GM12873 (cell line): ENCODE results near the gene KCNT1.

ENCODE experiments used
- TF ChIP-seq, protein P1 (sequence below): IDR thresholded peaks from 2 replicates; pipeline ENCODE4 v1.5.1; 2012; ENCODE audit warnings: low read depth, mild to moderate bottlenecking, moderate library complexity, low read length, control low read depth; ENCODE audit not compliant: insufficient read depth; ENCODE audit errors: missing control alignments

The KCNT1 gene

DNA sequence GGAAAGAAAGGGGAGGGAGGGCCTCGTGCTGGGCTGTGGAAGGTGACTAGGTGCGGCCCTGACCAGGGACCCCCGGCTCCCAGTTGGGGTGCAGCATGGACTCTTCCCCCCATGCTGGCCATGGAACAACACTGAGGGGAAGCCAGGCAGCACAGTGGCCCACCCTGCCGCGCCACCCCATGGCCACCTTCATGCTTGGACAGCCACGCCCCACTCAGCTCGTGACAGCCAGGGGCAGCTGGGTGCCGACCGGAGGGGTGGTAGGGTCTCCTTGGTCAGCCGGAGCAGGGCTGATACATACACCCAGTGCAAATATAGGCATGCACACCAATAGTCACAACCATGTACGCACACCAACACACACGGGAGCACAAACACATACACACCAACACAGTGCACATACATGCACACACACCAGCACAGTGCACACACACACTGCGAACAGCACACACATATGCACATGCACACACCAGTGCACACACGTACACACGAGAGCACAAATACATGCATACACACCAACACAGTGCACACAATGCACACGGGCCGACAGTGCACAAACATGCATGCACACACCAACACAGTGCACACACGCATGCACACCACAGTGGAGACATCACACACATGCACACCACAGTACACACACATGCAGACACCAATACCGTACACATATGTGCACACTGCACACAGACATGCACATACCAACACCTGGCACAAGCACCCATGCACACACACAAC lies 11.0 kb upstream of the KCNT1 start:
- TF ChIP-seq, protein P1, sequence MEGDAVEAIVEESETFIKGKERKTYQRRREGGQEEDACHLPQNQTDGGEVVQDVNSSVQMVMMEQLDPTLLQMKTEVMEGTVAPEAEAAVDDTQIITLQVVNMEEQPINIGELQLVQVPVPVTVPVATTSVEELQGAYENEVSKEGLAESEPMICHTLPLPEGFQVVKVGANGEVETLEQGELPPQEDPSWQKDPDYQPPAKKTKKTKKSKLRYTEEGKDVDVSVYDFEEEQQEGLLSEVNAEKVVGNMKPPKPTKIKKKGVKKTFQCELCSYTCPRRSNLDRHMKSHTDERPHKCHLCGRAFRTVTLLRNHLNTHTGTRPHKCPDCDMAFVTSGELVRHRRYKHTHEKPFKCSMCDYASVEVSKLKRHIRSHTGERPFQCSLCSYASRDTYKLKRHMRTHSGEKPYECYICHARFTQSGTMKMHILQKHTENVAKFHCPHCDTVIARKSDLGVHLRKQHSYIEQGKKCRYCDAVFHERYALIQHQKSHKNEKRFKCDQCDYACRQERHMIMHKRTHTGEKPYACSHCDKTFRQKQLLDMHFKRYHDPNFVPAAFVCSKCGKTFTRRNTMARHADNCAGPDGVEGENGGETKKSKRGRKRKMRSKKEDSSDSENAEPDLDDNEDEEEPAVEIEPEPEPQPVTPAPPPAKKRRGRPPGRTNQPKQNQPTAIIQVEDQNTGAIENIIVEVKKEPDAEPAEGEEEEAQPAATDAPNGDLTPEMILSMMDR = no peak

DNA sequence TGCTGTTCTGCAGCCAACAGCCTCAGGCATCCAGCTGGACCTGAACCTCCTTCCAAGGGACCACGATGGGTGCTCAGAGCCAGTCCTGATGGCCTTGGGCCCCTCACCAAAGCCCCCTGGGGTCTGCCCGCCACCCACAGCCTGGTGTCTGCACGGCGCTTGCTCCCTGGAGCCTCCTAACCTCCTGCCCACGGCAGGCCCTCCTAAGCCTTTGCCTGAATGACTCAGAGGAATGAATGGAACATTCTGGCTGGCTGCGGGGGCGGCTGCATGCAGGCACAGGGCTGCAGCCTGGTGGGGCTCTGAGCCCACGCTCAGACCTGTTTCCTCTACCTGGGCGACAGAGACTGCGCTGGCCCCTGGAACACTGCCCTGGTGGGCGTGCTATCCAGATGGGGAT lies 9.6 kb upstream of the KCNT1 start:
- TF ChIP-seq, protein P1 = no peak

DNA sequence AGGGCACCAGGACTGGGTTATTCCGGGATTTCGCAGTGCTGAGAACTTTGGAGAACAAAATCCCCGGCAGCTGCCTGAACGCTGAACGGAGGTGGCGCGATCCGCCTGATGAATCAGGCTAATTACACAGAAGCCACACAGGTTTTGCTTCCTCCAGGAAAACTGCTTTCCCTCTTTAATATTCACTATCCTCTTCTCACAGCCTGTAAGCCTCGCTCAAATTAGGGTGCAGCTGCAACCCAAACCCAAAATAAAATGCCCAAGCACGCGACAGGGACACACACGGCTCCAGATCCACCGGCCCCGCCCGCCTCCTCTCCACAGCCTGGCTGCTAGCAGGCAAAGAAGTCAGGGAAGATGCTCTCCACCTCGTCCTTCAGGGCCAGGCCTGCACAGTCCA lies 8.7 kb upstream of the KCNT1 start:
- TF ChIP-seq, protein P1 = no peak

GRCh38 chr9:135693771-135694170 lies 8.2 kb upstream of the KCNT1 start:
- TF ChIP-seq, protein P1 = no peak

- TF ChIP-seq, protein P1 = no peak
Observed at GRCh38 chr9:135694414-135694813, 7.6 kb upstream of the KCNT1 start.

DNA sequence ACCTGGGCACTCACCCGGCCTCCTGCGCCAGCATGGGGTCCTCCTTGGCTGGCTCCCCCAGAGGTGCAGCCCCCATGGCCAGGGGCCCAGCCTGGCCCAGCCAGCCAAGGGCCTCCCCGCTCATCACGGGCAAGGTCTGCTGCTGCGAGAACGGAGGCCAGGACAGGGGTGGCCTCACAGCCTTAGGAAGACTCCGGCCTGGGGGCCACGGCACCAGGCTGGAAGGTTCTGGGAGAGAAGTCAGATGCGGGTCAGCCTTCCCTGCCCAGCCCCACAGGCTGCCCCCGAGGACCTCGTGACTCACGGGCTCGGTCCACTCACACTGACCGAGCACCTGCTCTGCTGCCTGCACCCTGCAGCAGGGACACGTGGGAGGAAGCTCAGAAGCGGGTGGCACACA lies 6.9 kb upstream of the KCNT1 start:
- TF ChIP-seq, protein P1 = no peak

- TF ChIP-seq, protein P1 = no peak
Observed at GRCh38 chr9:135695642-135696041, 6.3 kb upstream of the KCNT1 start.
